ENCODE measurements around the gene MTHFR. TPM values are rescaled to one million over a fixed set of nuclear protein-coding genes. Genes with fewer than 3 reads are reported as not detected.
A peak's percentile ranks its signal among the peaks of the same experiment; 100 is the strongest.

Gene MTHFR
- total RNA-seq, 4 donors from 2014 or later: 25.9 to 41.8 (median 33.0) TPM

GRCh38 chr1:11752359-11753088, 53.2 kb downstream of the MTHFR start:
- WGBS, 2 donors: 58 to 67% methylated on average over 17 of the region's 17 CpGs
- TF ChIP-seq POLR2A (IDR thresholded peaks at IDR 0.05): no peak
- TF ChIP-seq, protein P1, sequence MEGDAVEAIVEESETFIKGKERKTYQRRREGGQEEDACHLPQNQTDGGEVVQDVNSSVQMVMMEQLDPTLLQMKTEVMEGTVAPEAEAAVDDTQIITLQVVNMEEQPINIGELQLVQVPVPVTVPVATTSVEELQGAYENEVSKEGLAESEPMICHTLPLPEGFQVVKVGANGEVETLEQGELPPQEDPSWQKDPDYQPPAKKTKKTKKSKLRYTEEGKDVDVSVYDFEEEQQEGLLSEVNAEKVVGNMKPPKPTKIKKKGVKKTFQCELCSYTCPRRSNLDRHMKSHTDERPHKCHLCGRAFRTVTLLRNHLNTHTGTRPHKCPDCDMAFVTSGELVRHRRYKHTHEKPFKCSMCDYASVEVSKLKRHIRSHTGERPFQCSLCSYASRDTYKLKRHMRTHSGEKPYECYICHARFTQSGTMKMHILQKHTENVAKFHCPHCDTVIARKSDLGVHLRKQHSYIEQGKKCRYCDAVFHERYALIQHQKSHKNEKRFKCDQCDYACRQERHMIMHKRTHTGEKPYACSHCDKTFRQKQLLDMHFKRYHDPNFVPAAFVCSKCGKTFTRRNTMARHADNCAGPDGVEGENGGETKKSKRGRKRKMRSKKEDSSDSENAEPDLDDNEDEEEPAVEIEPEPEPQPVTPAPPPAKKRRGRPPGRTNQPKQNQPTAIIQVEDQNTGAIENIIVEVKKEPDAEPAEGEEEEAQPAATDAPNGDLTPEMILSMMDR (IDR thresholded peaks at IDR 0.05): no peak
- no peak for DNase-seq (ENCODE audit: low spot score in 2 of 2)
- intact Hi-C loops (cut with DNase I; ENCODE audit: low total_unique reads): no loop called here
- no peak overlapping the region for H3K4me3 ChIP-seq (ENCODE audit: low read depth, poor library complexity, severe bottlenecking)

DNA sequence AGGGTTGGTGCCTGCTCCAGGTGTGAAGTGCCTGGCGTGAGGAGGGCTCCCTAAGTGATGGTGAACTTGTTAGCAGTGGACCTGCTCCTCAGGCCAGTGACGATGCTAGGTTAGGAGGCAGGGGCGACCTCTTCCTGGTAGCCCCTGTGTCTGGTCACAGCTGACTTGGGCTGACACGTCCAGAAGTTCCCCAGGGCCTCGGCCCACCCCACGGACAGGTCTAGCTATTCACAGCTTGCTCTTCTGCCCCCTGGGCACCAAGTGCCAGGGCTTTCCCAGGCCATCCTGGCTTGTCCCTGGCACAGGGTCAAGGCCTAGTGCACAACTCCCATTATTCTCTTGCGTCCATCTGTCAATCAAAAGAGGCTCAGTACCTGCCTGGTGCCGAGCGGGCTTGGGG, 54.7 kb downstream of the MTHFR start:
- no peak for TF ChIP-seq POLR2A (IDR thresholded peaks at IDR 0.05)
- TF ChIP-seq, protein P1 (IDR thresholded peaks at IDR 0.05): no peak
- H3K4me3 ChIP-seq (ENCODE audit: low read depth, poor library complexity, severe bottlenecking): no peak overlapping the region
- DNase-seq (ENCODE audit: low spot score in 2 of 2): no peak
- WGBS, 2 donors: 93 to 94% methylated on average over 9 of the region's 9 CpGs
- intact Hi-C loops (cut with DNase I; ENCODE audit: low total_unique reads): no loop called here

GRCh38 chr1:11749996-11750395, 55.8 kb downstream of the MTHFR start:
- intact Hi-C loops (cut with DNase I; ENCODE audit: low total_unique reads): no loop called here
- no peak for DNase-seq (ENCODE audit: low spot score in 2 of 2)
- 93 to 94% methylated on average over 14 to 15 of the region's 15 CpGs for WGBS, 2 donors
- TF ChIP-seq POLR2A (IDR thresholded peaks at IDR 0.05): no peak
- TF ChIP-seq, protein P1 (IDR thresholded peaks at IDR 0.05): no peak
- no peak overlapping the region for H3K4me3 ChIP-seq (ENCODE audit: low read depth, poor library complexity, severe bottlenecking)

DNA sequence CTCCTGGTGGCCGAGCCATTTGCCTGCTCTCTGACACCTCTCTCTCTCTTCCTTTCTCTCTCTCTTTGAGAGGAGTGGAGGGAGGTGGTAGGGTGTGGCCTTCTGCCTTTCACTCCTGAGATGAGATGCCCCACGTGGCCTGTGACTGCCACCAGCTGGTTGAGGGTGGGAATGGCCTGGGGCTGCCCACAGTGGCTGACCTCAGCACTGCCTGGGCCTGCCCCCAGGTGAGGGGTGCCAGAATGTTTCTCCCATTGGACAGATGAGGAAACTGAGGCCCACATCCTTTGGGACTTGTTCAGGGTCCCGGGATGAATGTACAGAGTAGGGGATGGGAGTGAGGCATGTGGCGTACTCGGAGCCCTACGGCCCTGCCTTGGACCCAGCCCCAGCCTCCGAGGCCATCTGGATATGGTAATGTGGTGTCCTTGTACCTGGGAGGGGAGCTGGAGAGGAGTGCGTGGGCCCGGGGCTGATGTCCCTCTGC, 56.5 kb downstream of the MTHFR start:
- intact Hi-C loops (cut with DNase I; ENCODE audit: low total_unique reads): no loop called here
- no peak overlapping the region for H3K4me3 ChIP-seq (ENCODE audit: low read depth, poor library complexity, severe bottlenecking)
- TF ChIP-seq, protein P1 (IDR thresholded peaks at IDR 0.05): no peak
- TF ChIP-seq POLR2A (IDR thresholded peaks at IDR 0.05): no peak
- peak in 1 of 2 donors; percentile 90 for DNase-seq (ENCODE audit: low spot score in 2 of 2)
- 78 to 79% methylated on average over 7 to 9 of the region's 9 CpGs for WGBS, 2 donors

DNA sequence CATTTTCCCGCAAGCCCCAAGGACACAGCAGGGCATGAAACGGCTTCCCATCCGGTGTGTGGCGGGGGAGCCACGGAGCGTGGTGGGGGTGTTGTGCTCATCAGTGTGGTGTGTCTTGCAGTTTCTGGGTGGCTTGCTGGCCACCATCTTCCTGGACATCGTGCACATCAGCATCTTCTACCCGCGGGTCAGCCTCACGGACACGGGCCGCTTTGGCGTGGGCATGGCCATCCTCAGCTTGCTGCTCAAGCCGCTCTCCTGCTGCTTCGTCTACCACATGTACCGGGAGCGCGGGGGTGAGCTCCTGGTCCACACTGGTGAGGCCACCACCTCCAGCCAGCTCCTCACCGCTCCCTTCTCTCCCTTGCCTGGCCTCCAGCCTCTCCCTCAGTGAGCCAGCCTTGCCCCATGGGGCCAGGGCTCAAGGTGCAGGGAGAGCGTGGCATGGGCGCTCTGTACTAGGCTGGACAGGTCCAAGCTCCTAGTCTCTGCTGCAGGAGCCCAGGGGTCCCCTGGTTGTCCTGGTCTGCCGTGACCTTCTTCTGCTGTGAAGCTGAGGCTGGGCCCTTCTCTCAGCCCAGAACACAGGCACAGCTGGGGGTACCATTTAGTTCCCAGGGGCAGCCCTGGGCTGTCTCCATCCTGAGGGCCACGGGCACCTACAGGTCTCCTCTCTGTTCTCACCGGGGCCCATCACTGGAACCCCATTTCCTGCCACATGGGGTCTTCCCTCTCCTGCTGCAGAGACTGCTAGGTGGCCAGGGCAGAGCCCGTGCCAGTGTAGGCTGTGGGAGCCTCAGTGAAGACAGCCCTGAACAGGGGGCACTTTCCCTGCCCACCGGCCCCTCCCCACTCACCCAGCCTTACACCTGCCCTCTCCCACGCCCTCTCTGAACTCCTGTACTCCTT, 57.2 kb downstream of the MTHFR start:
- intact Hi-C loops (cut with DNase I; ENCODE audit: low total_unique reads): no loop called here
- no peak for DNase-seq (ENCODE audit: low spot score in 2 of 2)
- H3K4me3 ChIP-seq (ENCODE audit: low read depth, poor library complexity, severe bottlenecking): no peak overlapping the region
- 96 to 97% methylated on average over 27 of the region's 27 CpGs for WGBS, 2 donors
- TF ChIP-seq, protein P1 (IDR thresholded peaks at IDR 0.05): no peak
- no peak for TF ChIP-seq POLR2A (IDR thresholded peaks at IDR 0.05)
